HG03045 (cell line): Measurements from ENCODE around the gene RABGGTB.
"Not testable (repeated sequence)": the region's sequence is repeated elsewhere in the genome, so short reads cannot be mapped to it uniquely, and the experiment has no call there.

Experiments used
- ATAC-seq: cut with Tn5 transposase; IDR thresholded peaks from one replicate; pipeline ENCODE4 v1.9.1; 2021; ENCODE audit warnings: mild to moderate bottlenecking, moderate library complexity; ENCODE audit not compliant: unreplicated experiment

Gene RABGGTB

GRCh38 chr1:75795703-75796193, 9.7 kb downstream of the RABGGTB start:
- no peak for ATAC-seq

GRCh38 chr1:75796376-75797272, 10.6 kb downstream of the RABGGTB start, which contains the start of gene MSH4:
Gene MSH4 (plus strand): TSS chr1:75796882. CDS start chr1:75796986, 104 bp downstream.
- ATAC-seq, result no peak

GRCh38 chr1:75797273-75797588, 11.2 kb downstream of the RABGGTB start:
- no peak for ATAC-seq

GRCh38 chr1:75797606-75798216, 11.7 kb downstream of the RABGGTB start:
- ATAC-seq, result no peak

- not testable (repeated sequence) for ATAC-seq
Observed at GRCh38 chr1:75801480-75801879, 15.4 kb downstream of the RABGGTB start.

GRCh38 chr1:75808921-75809320, 22.9 kb downstream of the RABGGTB start:
- ATAC-seq, result no peak

- not testable (repeated sequence) for ATAC-seq
Observed at GRCh38 chr1:75810113-75810512, 24.1 kb downstream of the RABGGTB start.

GRCh38 chr1:75811211-75811981, 25.3 kb downstream of the RABGGTB start:
- no peak for ATAC-seq

- ATAC-seq, result no peak
Observed at GRCh38 chr1:75812065-75812464, 26.0 kb downstream of the RABGGTB start.

- not testable (repeated sequence) for ATAC-seq
Observed at GRCh38 chr1:75823596-75823995, 37.5 kb downstream of the RABGGTB start.

- ATAC-seq, result no peak
Observed at GRCh38 chr1:75836528-75837100, 50.6 kb downstream of the RABGGTB start.

GRCh38 chr1:75838079-75838478, 52.0 kb downstream of the RABGGTB start:
- ATAC-seq, result no peak

- no peak for ATAC-seq
Observed at GRCh38 chr1:75841421-75841820, 55.4 kb downstream of the RABGGTB start.
